GM19193 (cell line): ENCODE results near the gene ACE.

Experiments used
- POLR2A ChIP-seq: IDR thresholded peaks from 4 replicates; pipeline ENCODE4 v1.6.1; 2011; ENCODE audit not compliant: insufficient read depth, insufficient read length; ENCODE audit errors: extremely low read depth

Gene ACE

DNA sequence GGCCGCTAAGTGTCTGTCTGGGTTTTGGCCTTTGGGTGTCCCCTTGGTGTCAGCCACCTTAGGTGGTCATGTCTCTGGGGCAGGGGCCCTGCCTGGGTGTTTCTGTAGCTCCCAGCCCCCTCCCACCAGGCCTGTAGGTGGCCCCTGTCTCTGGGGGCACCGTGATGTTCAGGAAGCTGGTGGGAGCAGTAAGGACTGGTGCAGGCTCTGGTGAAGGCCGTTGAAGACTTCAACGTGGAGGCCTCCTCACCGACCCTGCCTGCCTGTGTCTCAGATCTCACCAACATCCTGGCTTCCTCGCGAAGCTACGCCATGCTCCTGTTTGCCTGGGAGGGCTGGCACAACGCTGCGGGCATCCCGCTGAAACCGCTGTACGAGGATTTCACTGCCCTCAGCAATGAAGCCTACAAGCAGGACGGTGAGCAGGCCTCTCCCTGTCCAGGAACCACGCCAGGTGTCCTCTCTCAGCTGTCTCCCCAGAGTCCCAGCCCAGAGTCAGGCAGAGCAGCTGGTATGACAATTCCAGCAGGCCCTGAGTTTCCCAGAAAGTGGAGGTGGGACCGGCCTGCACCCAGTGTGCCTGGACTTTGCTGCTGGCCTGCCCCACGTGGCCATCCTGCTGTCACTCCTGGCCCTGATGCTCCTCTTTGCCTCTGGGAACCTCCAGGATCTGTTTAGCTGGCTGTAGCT is 2.8 kb downstream of the ACE start:
- TF ChIP-seq POLR2A = no peak

DNA sequence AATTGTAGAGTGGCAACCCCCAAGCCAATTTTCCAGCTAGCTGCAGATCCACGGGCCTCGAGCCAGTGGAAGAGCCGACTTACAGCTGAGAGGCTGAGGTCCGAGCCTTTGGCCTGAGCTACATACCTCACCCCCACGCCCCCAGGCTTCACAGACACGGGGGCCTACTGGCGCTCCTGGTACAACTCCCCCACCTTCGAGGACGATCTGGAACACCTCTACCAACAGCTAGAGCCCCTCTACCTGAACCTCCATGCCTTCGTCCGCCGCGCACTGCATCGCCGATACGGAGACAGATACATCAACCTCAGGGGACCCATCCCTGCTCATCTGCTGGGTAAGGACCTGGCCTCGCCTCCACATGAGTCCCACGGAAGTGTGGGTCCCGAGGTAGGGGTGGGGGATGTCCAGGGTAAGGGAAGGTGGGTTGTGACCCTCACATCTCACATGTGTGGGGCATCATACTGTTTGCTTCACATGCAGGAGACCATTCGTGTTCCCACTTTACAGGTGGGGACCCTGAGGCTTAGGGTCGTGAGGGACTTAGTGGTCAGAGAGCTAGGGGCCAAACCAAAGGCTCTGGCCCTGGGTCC is 3.4 kb downstream of the ACE start:
- no peak for TF ChIP-seq POLR2A

DNA sequence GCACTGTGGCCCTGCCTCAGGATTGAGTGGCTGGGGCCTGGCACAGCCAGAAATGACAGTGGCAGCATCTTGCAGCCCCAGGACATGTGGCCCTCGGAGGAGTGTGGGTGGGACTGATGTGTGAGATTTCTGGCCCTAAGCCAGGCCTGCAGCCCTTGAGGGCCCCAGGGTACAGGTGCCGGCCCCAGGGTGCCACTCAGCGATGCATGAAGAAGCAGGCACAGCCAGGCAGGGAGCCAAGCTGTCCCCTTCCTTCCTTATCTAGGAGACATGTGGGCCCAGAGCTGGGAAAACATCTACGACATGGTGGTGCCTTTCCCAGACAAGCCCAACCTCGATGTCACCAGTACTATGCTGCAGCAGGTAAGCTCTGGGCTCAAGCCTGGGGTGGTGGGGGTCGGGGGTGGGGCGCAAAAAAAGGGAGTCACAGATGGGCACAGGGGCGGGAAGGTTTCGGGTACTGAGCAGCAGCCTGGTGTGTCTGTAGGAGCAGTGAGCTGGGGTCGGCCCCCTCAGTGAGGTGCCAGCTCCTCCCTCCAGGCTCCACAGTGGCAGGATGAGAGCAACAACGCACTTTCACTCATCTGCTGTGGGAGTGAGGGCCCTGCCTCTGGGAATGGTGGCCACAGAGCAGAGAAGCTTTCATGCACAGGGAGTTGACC is 4.1 kb downstream of the ACE start:
- no peak for TF ChIP-seq POLR2A

DNA sequence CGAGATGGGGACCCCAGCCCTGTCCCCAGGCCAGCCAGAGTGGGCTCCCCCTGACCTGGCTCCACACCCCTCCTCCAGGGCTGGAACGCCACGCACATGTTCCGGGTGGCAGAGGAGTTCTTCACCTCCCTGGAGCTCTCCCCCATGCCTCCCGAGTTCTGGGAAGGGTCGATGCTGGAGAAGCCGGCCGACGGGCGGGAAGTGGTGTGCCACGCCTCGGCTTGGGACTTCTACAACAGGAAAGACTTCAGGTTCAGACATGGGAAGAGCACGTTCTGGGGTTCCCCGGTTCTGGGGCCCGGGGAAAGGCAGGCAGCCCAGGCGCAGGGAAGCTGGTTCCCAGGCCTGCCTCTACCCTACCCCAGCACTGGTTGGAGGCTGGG is 4.6 kb downstream of the ACE start:
- no peak for TF ChIP-seq POLR2A

DNA sequence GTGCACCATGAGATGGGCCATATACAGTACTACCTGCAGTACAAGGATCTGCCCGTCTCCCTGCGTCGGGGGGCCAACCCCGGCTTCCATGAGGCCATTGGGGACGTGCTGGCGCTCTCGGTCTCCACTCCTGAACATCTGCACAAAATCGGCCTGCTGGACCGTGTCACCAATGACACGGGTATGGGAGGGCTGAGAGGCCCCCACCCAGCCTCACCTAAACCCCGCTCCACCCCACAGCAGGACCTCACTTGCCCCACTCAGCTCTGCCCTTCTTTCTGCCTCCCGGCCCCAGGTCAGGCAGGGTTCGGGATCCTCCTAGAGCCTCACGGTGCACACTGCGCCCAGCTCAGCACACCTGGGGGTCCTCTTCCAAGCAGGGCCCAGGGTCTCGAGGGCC is 5.6 kb downstream of the ACE start:
- no peak for TF ChIP-seq POLR2A

DNA sequence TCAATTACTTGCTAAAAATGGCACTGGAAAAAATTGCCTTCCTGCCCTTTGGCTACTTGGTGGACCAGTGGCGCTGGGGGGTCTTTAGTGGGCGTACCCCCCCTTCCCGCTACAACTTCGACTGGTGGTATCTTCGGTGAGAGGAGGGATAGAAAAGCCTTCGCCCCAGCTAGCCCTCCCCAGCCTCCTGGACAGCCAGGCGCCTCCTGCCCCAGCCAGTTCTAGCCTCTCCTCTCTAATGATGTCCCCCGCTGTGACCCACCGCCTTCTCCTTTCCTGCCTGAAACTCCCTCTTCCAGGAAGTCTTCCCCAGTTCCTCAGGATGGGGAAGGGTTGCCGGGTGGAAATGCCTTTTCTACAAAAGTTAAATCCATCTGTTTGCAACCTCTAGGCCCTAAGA is 6.2 kb downstream of the ACE start:
- no peak for TF ChIP-seq POLR2A

DNA sequence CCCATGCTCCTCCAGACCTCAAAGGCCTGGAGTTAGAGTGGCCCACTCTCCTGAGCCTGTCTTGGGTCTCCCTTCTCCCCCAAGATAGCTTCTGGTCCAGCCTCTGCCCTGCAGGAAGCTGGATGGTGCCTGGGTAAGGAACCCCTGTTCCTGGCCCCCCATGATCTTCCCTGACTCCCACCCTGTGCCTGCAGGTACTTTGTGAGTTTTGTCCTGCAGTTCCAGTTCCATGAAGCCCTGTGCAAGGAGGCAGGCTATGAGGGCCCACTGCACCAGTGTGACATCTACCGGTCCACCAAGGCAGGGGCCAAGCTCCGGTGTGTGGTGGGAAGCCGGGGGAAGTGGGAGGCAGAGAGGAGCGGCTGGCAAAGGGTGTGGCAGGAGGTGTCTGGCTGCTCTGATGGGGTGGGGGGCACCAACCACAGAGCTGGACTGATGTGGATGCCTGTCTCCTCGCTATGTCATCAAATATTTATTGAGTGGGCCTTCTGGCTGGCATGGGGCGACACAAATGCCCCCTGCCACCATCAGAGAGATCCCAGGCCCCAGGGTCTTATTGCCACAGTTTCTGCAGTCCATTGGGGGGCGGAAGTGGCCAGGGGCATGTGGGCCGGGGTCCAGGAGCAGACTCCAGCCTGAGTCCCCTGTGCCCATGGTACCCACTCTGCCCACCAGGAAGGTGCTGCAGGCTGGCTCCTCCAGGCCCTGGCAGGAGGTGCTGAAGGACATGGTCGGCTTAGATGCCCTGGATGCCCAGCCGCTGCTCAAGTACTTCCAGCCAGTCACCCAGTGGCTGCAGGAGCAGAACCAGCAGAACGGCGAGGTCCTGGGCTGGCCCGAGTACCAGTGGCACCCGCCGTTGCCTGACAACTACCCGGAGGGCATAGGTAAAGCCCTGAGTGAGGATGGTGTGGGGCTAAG is 7.1 kb downstream of the ACE start:
- no peak for TF ChIP-seq POLR2A

DNA sequence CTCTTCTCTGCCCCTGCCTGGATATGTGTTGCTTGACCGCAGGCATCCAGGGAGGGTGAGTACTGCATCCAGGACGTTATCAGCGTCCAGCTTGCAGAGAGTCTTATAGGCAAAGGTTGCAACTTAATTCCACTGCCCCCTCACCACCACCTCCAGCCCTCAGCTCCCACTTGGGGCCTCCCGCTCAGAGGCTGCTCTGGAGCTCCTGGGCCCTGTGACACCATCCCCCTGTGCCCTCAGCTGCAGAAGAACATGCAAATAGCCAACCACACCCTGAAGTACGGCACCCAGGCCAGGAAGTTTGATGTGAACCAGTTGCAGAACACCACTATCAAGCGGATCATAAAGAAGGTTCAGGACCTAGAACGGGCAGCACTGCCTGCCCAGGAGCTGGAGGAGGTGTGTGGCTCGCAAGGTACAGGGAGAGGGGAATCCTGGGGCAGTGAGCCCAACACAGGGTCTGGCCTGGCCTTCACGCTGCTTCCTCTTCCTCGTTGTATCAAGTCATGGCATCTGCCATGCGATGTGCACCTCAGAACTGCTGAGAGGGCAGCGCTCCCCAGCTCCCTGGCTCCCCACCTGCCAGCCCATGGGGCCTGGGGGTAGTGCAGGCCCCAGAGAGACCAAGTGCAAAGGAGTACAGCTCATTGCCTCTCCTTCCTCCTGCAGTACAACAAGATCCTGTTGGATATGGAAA is 9.6 kb downstream of the ACE start:
- TF ChIP-seq POLR2A = no peak

DNA sequence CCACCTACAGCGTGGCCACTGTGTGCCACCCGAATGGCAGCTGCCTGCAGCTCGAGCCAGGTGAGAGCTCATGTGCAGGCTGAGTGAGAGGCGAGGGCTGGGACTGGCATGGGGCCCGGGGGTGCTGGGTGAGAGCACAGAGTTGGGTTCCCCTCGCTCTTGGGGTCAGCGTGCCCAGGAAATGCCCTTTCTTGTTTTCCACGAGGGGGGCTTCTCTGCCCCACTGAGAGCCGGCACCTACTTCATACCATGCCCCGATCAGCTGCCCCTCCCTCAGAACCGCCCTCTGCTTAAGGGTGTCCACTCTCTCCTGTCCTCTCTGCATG is 10.1 kb downstream of the ACE start:
- TF ChIP-seq POLR2A = no peak

DNA sequence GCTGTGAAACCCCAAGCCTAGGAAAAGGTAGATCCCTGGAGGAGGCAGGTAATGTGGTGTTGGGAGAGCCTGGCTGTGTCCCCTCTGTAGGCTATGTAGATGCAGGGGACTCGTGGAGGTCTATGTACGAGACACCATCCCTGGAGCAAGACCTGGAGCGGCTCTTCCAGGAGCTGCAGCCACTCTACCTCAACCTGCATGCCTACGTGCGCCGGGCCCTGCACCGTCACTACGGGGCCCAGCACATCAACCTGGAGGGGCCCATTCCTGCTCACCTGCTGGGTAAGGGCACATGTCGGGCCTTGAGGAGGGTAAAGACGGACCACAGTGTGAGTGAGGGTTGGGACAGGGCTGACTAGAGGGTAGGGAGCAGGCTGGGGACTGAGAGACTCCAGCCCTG is 12.0 kb downstream of the ACE start:
- TF ChIP-seq POLR2A = no peak

DNA sequence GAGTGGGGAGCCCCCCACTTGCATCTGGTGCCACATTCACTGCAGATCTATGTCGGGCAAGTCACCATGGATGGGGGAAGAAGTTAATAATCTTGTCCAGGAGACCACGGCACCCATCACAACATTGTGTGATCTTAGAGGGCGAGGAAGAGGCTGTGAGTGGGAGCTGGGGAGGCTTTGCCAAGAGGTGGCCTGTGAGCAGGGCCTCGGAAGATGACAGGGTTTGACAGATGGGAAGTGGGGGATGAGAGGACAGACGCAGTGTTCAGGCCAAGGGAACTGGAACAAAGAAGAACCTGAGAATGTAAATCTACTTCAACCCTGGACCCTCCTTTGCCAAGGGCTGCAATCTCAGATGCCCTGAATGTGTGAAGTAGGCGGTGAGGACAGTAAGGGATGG is 12.4 kb downstream of the ACE start:
- no peak for TF ChIP-seq POLR2A

DNA sequence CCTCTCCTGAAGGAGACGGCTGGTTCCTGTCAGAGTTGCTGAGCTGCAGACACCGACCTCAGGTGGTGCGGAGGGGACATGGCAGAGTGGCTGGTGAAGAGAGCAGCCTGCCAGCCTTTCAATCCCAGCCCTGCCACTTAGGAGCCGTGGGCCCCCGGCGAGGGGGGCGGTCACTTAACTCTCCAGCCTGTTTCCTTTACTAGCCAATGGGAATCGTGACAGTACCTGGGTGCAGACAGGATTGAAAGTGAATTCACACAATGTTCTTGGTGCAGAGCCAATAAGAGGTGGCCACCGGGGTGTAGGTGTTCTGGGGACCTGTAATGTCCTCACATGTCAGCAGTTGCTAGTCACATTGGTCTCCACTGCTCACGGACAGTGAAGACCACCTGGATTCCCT is 13.5 kb downstream of the ACE start:
- TF ChIP-seq POLR2A = no peak

DNA sequence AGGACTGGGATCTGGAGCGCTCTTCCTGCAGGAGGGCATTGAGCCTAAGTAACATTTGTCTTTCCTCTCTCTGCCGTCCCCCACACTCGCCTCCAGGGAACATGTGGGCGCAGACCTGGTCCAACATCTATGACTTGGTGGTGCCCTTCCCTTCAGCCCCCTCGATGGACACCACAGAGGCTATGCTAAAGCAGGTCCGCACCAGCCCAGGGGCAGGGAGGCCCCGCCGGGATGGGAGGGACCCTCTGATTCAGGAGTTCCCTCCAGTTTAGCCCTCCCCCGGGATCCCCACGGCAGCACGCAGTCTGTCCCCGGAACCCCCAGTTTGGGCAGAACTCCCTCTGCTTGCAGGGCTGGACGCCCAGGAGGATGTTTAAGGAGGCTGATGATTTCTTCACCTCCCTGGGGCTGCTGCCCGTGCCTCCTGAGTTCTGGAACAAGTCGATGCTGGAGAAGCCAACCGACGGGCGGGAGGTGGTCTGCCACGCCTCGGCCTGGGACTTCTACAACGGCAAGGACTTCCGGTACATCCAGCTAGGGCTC is 14.1 kb downstream of the ACE start:
- no peak for TF ChIP-seq POLR2A

DNA sequence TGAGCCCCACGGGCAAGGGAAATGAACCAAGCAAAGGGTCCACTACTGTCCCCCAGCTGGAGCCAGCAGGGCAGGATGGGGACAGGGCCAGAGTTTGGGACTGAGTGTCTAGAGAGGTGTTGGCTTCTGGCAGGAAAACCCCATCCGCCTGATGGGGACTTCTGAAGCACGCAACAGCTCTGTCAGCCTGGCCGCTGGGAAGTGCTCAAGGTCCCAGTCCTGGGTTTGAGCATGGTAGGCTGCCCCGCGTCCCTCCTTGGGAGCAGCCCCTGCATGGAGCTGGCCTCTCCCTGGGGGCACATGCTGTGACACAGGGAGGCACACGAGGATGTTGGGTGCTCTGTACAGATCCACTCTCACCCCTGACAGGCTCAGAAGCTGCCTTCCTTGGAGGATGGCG is 14.6 kb downstream of the ACE start:
- no peak for TF ChIP-seq POLR2A
